Heart right ventricle (tissue), 16 donors: ENCODE results near the gene NR2F2. TPM values are rescaled to one million over a fixed set of nuclear protein-coding genes. Genes with fewer than 3 reads are reported as not detected.

Source experiments
- ATAC-seq, 8 donors: fragments of 200-7000 bp; cut with Tn5 transposase; one replicate each; pipeline ENCODE4 v1.9.1; 2020; ENCODE audit warnings: mild to moderate bottlenecking in 8 of 8, moderate library complexity in 8 of 8, moderate number of reproducible peaks in 1 of 8
- DNase-seq, 2 donors: peaks; one replicate each; pipeline ENCODE4 v3.0.0-alpha.2; 2020
- H3K27ac ChIP-seq, 10 donors: fragments of 200-600 bp; sonication (generic) in 2 of 10; one replicate each; pipeline versions ENCODE4 v1.5.0 to v1.8.0; 2020 to 2022; ENCODE audit warnings: mild to moderate bottlenecking in 3 of 10
- H3K27me3 ChIP-seq, 7 donors: fragments of 200-600 bp; one replicate each; pipeline ENCODE4 v1.8.0; 2021 to 2022; ENCODE audit warnings: mild to moderate bottlenecking in 2 of 7
- H3K36me3 ChIP-seq, 9 donors: fragments of 200-600 bp; sonication (generic) in 1 of 9; one replicate each; pipeline versions ENCODE4 v1.5.0 to v1.8.0; 2020 to 2022; ENCODE audit warnings: mild to moderate bottlenecking in 2 of 9
- H3K4me1 ChIP-seq, 9 donors: fragments of 200-600 bp; sonication (generic) in 1 of 9; one replicate each; pipeline versions ENCODE4 v1.5.0 to v1.8.0; 2020 to 2022; ENCODE audit warnings: mild to moderate bottlenecking in 4 of 9
- H3K4me3 ChIP-seq, 10 donors: fragments of 200-600 bp; sonication (generic) in 2 of 10; one replicate each; pipeline versions ENCODE4 v1.5.0 to v1.8.0; 2020 to 2022; ENCODE audit warnings: mild to moderate bottlenecking in 7 of 10, moderate library complexity in 2 of 10
- H3K9me3 ChIP-seq, 11 donors: fragments of 200-600 bp in 10 of 11; sonication (generic) in 2 of 11; one replicate each; pipeline versions ENCODE4 v1.5.0 to v1.8.0; 2013 to 2022; ENCODE audit warnings: mild to moderate bottlenecking in 2 of 11, control low read depth in 1 of 11, moderate library complexity in 1 of 11
- WGBS, 2 donors: extraction: QIAGEN DNeasy Blood & Tissue Kit; methylation state at CpG; one replicate each; pipeline ENCODE4 v1.1.7; 2013; ENCODE audit warnings: inconsistent platforms in 1 of 2; 5-methylcytosine and 5-hydroxymethylcytosine counted together
- intact Hi-C, 10 donors: fragments of 100-400 bp; cut with DNase I; formaldehyde crosslinking; loops; one replicate each; pipeline versions ENCODE4 v1.11.1 to v1.14.2; 2022
- polyA plus RNA-seq, 2 donors: library from polyadenylated mRNA; stranded (reverse); fragments of 200-250 nt; gene quantifications; one replicate each; pipeline ENCODE4 v1.2.3, GENCODE V29; 2013
- total RNA-seq, 10 donors: library from RNA; stranded (reverse); fragmentation: NEBNext Ultra II Directional in 3 of 10; extraction: Animal tissue kit (Norgen Biotek cat#: 25700) in 3 of 10; gene quantifications; one replicate each; pipeline versions ENCODE4 v1.2.1 to v1.2.4, GENCODE V29; 2021 to 2023
- TF ChIP-seq, protein P1 (sequence below), 9 donors: fragments of 200-600 bp; sonication (generic) in 2 of 9; IDR thresholded peaks; one replicate each; pipeline versions ENCODE4 v1.5.0 to v1.8.0; 2021 to 2022; ENCODE audit warnings: antibody characterized with exemption in 9 of 9, mild to moderate bottlenecking in 5 of 9, moderate library complexity in 1 of 9
- donor health status: Arrhythmogenic right ventricular cardiomyopathy.
- donor health status: ischemic (EF 13 %, LVEDD 7.1; RV severe dilation, severe dysfunction).
- donor health status: healthy with polysubstance abuse.
- donor health status: DM: no; HTN: yes; CAD: no.
- donor health status: DM: no; HTN: no; CAD: no.
- donor health status: ischemic (EF 25% LVEDD 6.9; RV normal size, moderate dysfunction).
- donor health status: ischemic (EF 25% LVEDD 5.7; RV mildly dilated, moderate dysfunction).
- donor health status: healthy.
- donor health status: DM: yes; HTN: yes; CAD: no.
- donor health status: Ischemic cardiomyopathy.
- donor health status: ischemic (EF 35%, LVEDD 5.7; RV mildly dilated, moderate dysfunction).
- donor health status: nonischemic (EF 11% LVEDD 7.7; RV severe dilation, severe dysfunction).
- donor health status: DM: yes; HTN: yes; CAD: no.
- donor health status: PGD.
- donor health status: ischemic (EF 29% LVEDD 5.4; RV normal size, mild dysfunction).
- donor health status: nonischemic (EF 23%, LVEDD 6.1; RV moderate dilation, normal function).

NR2F2 gene
- total and polyA plus RNA-seq, 12 donors, result 8.2 to 31.7 (median 16.1) TPM

DNA sequence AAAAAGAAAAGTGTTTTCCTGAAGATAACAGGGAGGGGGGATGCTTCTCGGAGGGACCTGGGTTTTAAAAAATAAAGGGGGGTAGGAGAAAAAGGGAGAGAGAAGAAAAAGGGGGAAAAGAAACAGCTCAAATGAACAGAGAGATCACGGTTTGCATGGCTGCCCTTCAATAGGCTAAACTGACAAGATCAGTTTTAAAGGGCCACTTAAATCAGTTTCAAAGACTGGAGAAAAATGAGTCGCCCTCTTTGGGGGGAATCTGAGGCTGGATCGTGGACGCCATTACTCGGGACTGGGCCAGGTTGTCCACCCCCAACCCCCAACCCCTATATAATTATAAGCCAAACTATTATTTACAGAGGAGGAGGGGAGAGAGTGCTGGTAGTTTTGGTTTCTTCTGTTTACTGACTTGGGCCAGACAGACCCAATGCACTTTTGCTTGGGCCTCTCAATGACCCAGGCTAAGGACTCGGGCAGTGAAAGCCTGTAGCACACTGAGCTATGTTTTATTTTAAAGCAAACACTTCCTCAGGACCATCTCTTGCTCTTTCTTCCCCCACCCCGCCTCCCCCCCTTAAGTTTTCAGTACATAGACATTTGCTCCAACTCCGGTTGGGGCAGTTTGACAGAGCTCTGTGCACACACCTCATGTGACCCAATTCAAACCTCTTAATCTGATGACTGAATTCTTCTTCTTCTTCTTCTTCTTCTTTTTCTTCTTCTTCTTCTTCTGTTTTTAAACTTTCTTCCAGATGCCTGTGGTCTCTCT is 6.3 kb downstream of the NR2F2 start:
- H3K36me3 ChIP-seq, result peaks cover 0 to 41% (median 7%) of the 10 kb centered on the region in 9 donors
- H3K4me3 ChIP-seq, result peak overlapping the region; percentile 61 to 87 (median 76)
- H3K27ac ChIP-seq, result peak overlapping the region; percentile 77 to 96 (median 90)
- DNase-seq (no peak), ATAC-seq (no peak)
- H3K27me3 ChIP-seq, result peaks cover 0 to 97% (median 20%) of the 10 kb centered on the region in 7 donors
- peaks cover 0 to 31% (median 12%) of the 10 kb centered on the region in 9 donors for H3K4me1 ChIP-seq
- intact Hi-C loops, result loop anchor here in 4 of 10 donors (10.0 kb wide), 5 partner anchors 282 to 1922 kb away; no protein-coding TSS in a partner anchor
- TF ChIP-seq, protein P1, sequence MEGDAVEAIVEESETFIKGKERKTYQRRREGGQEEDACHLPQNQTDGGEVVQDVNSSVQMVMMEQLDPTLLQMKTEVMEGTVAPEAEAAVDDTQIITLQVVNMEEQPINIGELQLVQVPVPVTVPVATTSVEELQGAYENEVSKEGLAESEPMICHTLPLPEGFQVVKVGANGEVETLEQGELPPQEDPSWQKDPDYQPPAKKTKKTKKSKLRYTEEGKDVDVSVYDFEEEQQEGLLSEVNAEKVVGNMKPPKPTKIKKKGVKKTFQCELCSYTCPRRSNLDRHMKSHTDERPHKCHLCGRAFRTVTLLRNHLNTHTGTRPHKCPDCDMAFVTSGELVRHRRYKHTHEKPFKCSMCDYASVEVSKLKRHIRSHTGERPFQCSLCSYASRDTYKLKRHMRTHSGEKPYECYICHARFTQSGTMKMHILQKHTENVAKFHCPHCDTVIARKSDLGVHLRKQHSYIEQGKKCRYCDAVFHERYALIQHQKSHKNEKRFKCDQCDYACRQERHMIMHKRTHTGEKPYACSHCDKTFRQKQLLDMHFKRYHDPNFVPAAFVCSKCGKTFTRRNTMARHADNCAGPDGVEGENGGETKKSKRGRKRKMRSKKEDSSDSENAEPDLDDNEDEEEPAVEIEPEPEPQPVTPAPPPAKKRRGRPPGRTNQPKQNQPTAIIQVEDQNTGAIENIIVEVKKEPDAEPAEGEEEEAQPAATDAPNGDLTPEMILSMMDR (IDR thresholded peaks at IDR 0.05), result no peak
- 5 to 14% methylated on average over 9 of the region's 9 CpGs for WGBS, 2 donors
- no peaks in the 10 kb centered on the region for H3K9me3 ChIP-seq

DNA sequence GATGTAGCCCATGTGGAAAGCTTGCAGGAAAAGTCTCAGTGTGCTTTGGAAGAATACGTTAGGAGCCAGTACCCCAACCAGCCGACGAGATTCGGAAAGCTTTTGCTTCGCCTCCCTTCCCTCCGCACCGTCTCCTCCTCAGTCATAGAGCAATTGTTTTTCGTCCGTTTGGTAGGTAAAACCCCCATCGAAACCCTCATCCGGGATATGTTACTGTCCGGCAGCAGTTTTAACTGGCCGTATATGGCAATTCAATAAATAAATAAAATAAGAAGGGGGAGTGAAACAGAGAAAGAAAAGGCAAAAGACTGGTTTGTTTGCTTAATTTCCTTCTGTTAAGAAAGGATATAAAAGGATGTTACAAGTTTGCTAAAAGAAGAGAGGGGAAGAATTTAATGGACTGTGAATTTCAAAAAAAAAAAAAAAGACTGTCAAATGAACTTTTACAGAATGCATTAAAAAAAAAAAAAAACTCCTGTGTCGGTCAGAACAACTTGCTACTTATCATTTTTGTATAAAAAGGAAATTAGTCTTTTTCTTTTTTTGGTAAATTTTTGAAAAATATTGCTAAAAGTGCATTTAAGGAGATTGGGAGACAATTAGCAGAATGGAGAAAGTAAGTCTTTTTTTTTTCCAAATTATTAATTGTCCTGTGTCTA is 7.0 kb downstream of the NR2F2 start:
- WGBS, 2 donors, result 8 to 17% methylated on average over 14 of the region's 14 CpGs
- no peak for ATAC-seq
- H3K27ac ChIP-seq, result peak overlapping the region; percentile 77 to 96 (median 90)
- H3K36me3 ChIP-seq, result peaks cover 0 to 41% (median 7%) of the 10 kb centered on the region in 9 donors
- peaks cover 0 to 97% (median 22%) of the 10 kb centered on the region in 7 donors for H3K27me3 ChIP-seq
- H3K4me1 ChIP-seq, result peaks cover 0 to 38% (median 17%) of the 10 kb centered on the region in 9 donors
- no peaks in the 10 kb centered on the region for H3K9me3 ChIP-seq
- TF ChIP-seq, protein P1 (IDR thresholded peaks at IDR 0.05), result no peak
- intact Hi-C loops, result loop anchor here in 4 of 10 donors (10.0 kb wide), 5 partner anchors 283 to 1923 kb away; no protein-coding TSS in a partner anchor
- peak overlapping the region; percentile 61 to 87 (median 76) for H3K4me3 ChIP-seq
- no peak for DNase-seq

DNA sequence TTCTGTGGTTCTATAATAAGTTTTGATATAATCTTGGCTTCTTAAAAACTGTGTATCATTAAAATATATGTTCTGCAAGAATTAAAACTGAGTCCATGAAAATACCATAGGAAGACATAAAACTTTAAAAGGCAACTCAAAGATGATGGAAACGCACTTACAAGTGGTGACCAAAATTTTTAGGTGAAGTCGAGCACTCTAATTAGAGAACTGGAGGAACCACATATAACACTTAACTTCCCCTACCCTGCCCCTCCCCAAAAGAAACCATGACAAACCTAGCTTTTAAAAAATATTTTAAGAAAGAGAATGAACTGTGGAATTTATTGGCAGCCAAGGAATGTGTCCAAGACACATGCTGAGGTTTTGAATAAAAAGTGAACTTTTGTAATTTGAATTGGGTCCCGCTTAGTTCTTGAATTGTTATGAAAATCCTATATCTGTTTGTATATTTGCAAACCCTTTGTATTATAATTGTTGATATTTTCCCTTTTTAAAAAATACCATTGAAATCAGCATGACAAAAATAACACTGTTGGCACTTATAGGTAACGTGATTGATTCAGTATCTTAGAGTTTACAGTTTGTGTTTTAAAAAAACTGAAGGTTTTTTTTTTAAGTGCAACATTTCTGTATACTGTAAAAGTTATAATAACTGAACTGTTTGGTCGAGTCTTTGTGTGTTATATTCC is 7.7 kb downstream of the NR2F2 start:
- Histone ChIP-seq H3K4me1 (peaks cover 0 to 39% (median 13%) of the 10 kb centered on the region in 9 donors), H3K27ac (peak overlapping the region in 9 of 10 donors; percentile 28 to 96 (median 93)), H3K4me3 (peak overlapping the region in 9 of 10 donors; percentile 61 to 87 (median 76)), H3K27me3 (peaks cover 0 to 97% (median 26%) of the 10 kb centered on the region in 7 donors), H3K9me3 (no peaks in the 10 kb centered on the region), H3K36me3 (peaks cover 0 to 35% (median 7%) of the 10 kb centered on the region in 9 donors)
- WGBS, 2 donors, result 16 to 22% methylated on average over 5 of the region's 5 CpGs
- no peak for DNase-seq
- TF ChIP-seq, protein P1 (IDR thresholded peaks at IDR 0.05), result no peak
- intact Hi-C loops, result loop anchor here in 4 of 10 donors (10.0 kb wide), 5 partner anchors 283 to 1923 kb away; no protein-coding TSS in a partner anchor
- ATAC-seq, result no peak
